Ammon's horn (tissue), 1 donor: Measurements from ENCODE around the gene KAZALD1.

ENCODE experiments used
- DNase-seq: peaks from one replicate; pipeline ENCODE4 v3.0.0-alpha.2; 2016; ENCODE audit warnings: low spot score

KAZALD1 gene

DNA sequence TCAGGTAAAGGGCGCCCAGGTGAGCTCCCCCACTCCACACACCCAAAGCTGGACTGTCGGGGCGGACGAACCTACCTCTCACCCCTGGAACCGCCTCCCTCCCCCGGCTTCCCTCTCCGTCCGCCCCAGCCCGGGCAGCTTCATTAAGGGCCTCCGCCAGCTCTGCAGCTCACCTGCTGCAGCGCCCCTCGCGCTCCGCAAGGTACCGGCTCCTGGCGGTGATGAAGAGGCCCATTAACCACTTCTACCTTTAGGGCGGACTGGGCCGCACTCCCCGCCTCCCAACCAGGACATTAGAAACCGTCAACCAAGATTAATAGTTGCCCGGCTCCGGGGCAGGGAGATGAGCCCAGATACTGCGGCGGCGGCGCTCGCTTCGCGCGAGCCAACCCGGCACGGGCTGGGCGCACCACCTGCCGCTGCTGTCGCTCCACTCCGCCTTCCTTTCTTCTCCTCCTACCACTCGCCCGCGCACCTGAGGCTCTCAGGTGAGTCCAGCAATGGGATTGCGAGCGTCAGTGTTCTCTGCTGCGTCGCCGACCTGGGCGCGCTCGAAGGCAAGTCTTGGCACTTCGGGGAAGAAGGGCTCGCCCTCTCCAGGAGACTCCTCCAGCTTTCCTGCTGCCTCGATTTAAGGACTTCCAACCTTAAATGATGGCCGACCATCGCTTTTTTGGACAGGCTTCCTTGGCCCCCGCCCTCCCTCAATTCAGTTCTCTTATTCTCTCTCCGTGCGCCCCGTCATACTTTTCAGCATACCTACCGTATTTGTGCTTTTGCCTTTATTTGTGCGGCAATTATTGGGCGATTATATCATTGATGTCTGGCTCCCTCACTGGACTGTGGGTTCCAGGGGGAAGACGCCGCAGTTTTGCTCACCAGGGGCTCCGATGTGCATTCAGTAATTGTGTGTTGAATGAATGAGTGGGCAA lies 13.6 kb upstream of the KAZALD1 start:
- no peak for DNase-seq

DNA sequence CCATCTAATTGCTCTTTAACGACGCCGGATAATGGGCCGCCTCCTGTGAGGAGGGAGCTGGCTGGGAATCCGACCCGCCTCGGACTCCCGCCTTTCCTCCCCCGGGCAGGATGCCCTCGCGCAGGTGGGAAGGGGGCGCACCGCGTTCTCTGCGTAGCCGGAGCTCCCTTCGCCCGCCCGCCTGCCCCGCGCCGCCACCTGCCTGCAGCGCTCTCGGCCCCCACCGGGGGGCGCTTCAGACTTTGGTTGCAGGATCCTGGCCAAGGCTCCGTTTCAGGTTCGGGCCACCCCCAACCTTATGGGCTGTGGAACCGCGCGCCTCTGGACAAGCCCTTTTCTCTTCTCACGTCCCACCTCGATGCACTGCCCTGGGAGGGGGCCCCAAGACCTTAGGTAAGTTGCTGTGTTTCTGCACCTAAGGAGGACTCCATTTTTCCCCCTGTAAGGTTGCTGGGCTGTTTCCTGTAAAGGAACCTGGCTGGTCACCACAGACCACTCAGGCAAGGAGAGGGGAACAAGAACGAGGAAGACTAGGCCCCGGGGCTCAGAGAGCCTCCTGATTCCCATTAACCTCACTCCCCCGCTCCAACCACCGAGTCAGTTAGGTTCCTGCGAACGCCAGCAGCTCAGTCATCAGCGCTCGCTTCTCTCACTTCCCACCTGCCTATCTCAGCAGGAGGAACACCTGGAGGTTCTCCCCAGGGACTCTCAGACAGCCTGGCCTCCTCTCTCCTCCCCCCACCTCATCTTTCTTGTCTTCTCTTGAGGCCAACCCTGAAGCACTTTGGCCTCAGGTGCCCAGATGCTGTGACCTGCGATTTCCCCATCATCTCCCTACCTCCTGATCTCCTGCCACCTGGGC lies 11.3 kb upstream of the KAZALD1 start:
- DNase-seq: no peak

- no peak for DNase-seq
These were observed 9.5 kb upstream of the KAZALD1 start for GRCh38 chr10:101052285-101052684.

- DNase-seq: no peak
These were observed 8.3 kb upstream of the KAZALD1 start for GRCh38 chr10:101053516-101053915.

DNA sequence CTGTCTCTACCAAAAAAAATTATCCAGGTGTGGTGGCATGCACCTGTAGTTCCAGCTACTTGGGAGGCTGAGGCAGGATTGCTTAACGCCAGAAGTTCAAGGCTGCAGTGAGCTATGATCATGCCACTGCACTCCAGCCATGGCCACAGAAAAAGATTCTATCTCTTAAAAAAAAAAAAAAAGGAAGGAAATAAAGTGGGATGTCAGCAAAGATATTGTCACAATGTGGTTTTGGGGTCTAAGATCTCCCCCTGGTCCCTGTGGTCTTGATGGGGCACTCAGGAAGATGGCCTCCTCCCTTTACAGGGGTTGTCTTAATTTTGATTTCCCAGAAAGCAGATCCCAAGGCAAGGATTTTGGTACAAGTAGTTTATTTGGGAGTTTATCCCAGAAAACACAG lies 7.4 kb upstream of the KAZALD1 start:
- no peak for DNase-seq

GRCh38 chr10:101054876-101055275 lies 6.9 kb upstream of the KAZALD1 start:
- no peak for DNase-seq

DNA sequence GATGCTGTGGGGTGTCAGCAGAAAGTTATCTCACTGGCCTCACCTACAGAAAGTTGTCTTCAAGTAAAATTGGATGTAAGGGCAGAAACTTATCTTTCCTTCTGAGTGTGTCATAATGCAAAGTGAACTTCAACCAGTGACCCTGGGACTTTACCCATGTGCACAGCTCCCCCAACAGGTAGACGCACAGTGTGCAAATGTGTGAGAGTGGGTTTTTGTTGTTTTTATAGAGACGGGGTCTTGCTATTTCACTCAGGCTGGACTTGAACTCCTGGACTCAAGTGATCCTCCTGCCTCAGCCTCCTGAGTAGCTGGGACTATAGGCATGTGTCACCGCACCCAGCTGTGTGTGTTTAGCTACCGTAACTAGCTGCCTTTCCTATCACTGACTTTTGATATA lies 6.4 kb upstream of the KAZALD1 start:
- no peak for DNase-seq

- no peak for DNase-seq
These were observed 5.2 kb upstream of the KAZALD1 start for GRCh38 chr10:101056365-101057151.

DNA sequence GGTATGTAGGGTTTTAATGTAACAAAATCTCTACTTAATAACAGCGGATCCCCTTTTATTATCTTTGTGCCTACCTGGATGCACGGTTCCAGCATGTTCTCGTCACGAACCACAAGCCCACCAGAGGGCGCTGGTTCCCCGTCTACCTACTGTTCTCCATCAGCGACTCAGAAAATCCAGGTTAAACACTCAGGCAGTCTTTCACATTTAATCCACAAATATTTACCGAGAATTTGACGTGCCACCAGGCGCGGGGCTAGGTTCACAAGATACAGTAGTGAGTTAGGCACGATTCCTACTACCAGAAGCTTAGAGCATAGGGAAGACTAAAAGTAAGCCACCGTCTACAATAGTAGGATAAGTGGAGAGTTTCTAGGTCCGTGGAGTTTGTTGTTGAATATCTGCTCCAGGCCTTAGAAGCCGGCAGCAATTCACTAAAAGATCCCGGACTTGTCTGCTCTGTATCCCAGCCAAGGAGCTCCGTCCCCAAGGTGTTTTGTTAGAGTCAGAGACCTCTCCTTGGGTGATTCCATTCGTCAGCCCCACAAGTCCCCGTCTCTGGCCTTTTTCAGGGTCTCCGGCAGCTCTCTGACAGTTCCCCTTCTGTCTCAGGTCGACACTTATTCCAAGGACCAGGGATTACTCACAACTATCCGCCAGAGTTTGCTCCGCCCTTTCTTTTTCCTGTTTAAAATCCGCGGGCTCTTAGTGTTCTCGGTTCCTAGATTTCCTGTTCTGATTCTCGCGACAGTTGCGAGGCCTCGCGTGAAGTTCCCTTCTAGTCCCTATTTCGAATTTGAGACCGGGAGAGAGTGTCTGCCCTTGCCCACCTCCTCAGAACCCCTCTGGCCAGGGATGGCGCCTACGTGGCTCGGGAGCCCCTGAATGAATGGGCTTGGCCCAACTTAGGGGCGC lies 1.5 kb upstream of the KAZALD1 start:
- DNase-seq: peak; percentile 86

DNA sequence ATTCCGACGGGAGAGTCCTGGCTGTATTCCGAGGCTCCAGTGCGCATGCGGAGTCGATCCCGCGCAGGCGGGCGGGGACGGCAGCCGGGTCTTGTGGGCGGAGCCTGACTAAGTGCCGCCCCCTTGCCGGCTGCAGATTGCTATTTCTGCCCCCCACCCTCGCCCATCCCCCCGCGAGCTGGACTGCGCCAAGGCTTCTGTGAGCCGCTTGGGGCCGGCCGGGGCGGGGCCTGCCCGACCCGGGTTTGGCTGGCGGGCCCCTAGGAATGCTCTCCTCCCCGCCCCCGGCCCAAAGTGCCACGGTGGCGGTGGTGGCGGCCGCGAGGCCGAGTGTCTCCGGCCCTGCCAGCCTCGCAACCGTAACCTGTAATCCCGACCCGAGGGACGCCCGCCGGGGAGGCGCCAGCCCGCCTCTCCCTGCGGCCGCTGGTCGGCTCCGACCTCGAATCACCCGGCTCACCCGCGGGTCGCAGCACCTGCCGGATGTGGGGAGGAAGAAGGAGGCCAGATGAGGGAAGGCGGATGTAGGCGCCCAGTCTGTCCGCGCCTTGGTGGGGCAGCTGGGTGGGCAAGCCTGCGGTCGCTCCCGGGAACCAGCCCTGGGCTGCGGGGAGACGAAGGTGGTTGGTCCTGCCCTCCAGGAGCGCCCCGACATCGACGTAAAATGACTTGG lies 702 bp upstream of the KAZALD1 start:
- peak; percentile 92 for DNase-seq

- DNase-seq: no peak
These were observed 652 bp downstream of the KAZALD1 start for GRCh38 chr10:101062232-101063049.

- no peak for DNase-seq
These were observed 1.3 kb downstream of the KAZALD1 start for GRCh38 chr10:101063050-101063525.

DNA sequence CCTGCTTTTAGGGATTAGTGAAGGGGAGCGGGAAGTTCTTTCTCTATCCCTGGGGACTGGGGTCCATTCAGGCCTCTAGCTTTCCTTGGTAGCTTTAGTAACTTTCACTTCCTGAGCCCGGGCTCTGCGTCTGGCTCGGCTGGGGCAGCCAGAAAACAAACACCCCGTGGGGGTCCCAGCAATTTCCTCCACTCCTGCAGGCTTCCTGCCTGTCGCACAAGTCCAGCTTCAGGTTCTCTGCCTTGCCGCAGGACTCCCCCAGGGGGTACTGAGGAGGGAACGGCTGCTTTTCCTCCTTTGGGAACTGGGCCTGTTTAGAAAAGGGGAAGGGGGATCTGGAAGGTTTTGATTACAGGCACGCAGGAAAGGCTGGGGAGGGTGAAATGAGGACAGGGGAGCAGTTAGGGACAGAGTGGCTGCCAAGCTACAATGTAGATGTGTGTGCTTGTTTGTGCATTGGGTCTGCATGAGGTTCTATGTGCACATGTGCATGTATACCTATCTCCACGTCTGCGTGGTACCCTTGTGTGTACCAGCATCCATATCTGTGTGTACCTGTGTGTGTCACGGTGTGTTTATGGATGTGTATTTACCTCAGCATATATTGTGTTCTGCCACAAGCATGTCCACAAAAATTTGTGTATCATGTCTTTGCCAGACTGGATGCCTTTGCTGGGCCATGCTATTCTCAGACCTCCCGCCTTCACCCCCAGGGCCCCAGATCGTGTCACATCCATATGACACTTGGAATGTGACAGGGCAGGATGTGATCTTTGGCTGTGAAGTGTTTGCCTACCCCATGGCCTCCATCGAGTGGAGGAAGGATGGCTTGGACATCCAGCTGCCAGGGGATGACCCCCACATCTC lies 2.0 kb downstream of the KAZALD1 start:
- no peak for DNase-seq

DNA sequence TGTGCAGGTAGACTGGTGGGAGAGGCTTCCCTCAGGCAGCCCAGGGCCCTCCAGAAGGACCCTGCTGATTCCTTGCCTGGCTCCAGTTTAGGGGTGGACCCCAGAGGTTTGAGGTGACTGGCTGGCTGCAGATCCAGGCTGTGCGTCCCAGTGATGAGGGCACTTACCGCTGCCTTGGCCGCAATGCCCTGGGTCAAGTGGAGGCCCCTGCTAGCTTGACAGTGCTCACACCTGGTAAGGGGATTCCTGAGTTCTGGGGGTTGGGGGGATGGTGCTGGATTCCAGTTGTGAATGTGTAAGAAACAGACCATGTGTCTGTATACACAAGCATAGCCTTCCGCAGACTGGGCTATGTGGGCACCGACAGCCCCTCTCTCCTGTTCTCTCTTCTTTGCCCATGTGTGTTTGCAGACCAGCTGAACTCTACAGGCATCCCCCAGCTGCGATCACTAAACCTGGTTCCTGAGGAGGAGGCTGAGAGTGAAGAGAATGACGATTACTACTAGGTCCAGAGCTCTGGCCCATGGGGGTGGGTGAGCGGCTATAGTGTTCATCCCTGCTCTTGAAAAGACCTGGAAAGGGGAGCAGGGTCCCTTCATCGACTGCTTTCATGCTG lies 2.7 kb downstream of the KAZALD1 start:
- DNase-seq: no peak

DNA sequence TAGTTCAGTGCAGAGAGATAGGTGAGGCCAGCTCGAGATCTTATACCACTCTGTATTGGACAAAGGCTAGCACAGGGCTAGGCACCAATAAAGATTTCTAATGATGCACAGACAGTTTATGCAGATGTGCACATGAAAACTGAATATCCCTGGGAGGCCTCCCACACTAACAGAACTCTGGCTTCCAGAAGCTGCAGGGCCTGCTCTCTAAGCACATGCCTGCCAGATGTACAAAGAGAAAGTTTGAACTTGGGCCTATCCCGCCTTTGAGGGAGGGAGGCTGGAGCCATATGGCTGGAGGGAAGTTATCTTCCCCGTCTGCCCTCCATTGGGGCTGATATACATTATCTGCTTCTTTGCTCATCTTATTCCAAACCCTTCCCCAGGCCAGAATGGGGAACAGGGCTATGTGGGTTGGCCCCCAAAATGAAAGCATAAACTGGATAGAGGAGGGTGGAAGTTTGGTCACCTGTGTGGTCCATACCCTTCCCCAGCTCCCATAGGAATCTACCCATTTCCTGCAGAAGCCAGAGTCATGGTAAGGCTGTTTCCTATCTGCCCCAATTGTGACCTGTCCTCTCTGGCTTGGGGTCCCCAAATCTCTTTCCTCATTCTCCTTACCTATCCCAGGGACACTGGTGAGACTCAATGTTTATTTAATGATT lies 3.8 kb downstream of the KAZALD1 start:
- no peak for DNase-seq

DNA sequence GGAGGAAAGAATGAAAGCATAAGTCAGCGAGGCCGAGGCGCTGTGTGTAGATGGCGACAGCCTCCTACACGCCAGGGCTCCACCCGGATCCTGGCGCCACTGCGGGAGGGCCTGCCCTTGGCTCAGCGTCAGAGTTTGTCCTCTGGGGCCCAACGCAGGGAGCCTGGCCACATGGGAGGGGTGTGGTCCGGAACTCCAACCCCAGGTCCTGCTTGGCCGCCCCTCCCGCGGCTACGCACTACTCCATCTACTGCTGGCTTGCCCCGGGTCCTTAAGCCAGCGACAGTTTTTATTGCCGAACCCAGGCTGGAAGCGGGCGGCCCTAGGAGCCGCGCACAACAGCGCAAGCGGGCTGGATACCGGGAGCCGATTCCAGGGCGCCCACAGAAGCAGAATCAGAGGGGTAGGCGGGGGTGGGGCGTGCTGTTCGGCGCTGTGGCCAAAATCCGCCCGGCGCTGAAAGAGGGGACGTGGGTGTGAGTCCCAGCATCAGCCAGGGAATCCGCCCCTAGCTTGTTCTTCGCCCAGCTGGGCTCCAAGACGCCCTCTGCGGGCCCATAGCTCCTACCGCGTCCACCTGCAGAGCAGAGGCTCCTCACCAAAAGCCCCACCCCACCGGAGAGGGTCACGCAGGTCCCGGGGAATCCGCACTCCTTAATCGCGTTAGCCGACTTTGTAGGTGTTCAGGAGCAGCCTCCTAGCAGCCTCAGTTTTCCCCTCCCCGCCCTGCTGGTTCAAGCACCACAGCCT lies 4.5 kb downstream of the KAZALD1 start:
- DNase-seq: peak; percentile 38

- no peak for DNase-seq
These were observed 5.1 kb downstream of the KAZALD1 start for GRCh38 chr10:101066896-101067355.
